HG03039 (cell line): Measurements from ENCODE around the gene DNAJC1.
"Not testable (repeated sequence)": the region's sequence is repeated elsewhere in the genome, so short reads cannot be mapped to it uniquely, and the experiment has no call there.

ENCODE experiments used
- ATAC-seq: cut with Tn5 transposase; IDR thresholded peaks from one replicate; pipeline ENCODE4 v1.9.1; 2021; ENCODE audit warnings: mild to moderate bottlenecking, moderate library complexity; ENCODE audit not compliant: unreplicated experiment

Gene DNAJC1

DNA sequence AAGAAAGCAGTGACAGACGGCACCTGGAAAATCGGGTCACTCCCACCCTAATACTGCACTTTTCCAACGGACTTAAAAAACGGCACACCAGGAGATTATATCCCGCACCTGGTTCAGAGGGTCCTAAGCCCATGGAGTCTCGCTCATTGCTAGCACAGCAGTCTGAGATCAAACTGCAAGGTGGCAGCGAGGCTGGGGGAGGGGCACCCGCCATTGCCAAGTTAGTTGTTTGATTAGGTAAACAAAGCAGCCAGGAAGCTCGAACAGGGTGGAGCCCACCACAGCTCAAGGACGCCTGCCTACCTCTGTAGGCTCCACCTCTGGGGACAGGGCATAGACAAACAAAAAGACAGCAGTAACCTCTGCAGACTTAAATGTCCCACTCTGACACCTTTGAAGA lies 169.0 kb downstream of the DNAJC1 start:
- not testable (repeated sequence) for ATAC-seq

- ATAC-seq, result no peak
Measured at GRCh38 chr10:21832821-21833130, 170.8 kb downstream of the DNAJC1 start.

GRCh38 chr10:21831986-21832820 lies 171.3 kb downstream of the DNAJC1 start:
- ATAC-seq, result no peak

GRCh38 chr10:21830037-21830436 lies 173.5 kb downstream of the DNAJC1 start:
- no peak for ATAC-seq

- ATAC-seq, result no peak
Measured at GRCh38 chr10:21827308-21827707, 176.2 kb downstream of the DNAJC1 start.

DNA sequence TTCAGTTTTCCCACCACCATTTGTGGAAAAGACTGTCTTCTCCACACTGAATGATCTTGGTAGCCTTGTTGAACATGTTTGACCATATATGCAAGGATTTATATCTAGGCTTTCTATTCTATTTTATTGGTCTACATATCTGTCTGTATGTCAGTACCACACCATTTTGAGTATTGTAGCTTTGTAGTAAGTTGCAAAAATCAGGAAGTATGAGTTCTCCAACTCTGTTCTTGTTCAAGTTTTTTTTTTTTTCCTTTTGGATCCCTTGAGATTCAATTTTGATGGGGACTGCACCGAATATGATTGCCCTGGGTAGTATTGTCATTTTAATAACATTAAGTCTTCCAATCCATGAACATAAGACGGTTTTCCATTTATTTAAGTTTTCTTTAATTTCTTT lies 176.8 kb downstream of the DNAJC1 start:
- ATAC-seq, result no peak

- no peak for ATAC-seq
Measured at GRCh38 chr10:21825345-21825744, 178.2 kb downstream of the DNAJC1 start.

GRCh38 chr10:21824409-21824808 lies 179.1 kb downstream of the DNAJC1 start:
- no peak for ATAC-seq

DNA sequence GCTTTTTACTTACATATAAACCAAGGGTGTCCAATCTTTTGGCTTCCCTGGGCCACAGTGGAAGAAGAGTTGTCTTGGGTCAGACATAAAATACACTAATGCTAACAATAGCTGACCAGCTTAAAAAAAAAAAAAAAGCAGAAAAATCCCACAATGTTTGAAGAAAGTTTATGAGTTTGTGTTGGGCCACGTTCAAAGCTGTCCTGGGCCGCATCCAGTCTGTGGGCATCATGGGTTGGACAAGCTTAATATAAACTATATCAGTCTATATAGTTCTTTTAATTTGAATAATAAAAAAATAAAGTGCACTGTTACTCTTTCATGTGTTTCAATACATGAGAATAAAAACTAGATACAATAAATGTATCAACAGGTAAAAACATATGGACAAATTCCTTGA lies 179.9 kb downstream of the DNAJC1 start:
- no peak for ATAC-seq

DNA sequence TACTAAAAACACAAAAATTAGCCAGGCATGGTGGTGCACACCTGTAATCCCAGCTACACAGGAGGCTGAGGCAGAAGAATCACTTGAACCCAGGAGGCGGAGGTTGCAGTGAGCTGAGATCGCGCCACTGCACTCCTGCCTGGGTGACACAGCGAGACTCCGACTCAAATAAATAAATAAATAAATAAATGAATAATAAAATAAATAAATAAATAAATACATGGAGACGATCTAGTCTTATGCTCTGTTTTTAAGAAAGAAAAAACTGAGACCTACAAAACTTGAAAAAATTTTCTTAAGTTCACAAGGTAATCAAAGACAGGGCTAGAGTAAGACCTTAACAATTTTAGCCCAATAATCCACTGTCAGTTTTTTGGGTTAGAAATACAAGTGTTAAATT lies 181.3 kb downstream of the DNAJC1 start:
- ATAC-seq, result not testable (repeated sequence)

DNA sequence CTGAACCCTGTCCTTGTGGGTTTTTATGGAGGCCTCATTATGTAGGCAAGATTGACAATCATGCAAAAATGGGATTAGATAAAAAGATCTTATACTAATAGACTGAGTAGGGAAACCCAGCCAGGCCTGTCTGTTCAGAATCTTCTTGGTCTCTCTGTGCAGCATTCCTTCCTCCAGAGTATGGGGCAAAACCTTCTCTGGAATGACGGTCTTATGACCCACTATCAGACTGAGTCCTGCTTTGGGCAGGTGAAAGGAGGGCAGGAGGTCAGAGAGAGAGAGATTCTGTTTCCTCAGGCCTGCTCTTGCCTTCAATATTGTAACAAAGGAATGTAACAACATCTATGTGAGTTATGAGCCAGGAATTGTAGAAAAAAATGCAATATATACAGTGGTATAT lies 182.6 kb downstream of the DNAJC1 start:
- ATAC-seq, result no peak

GRCh38 chr10:21818416-21818815 lies 185.1 kb downstream of the DNAJC1 start:
- ATAC-seq, result not testable (repeated sequence)

GRCh38 chr10:21814866-21815265 lies 188.7 kb downstream of the DNAJC1 start:
- no peak for ATAC-seq

GRCh38 chr10:21813946-21814345 lies 189.6 kb downstream of the DNAJC1 start:
- no peak for ATAC-seq

DNA sequence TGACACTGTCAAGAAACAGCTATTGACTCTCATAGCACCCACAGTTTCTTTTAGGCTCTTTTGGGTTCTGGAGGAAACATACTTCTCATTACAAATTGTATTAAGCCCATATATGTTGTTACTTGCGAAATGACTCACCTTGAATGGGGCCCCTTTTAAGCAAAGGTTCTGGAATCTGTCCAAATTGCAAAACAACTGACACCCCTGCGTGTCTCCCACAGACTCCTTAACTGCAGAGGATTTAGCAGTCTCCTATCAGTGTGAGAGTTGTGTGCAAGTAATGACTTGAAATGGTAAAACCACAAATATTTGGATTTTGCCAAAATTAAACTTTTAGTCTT lies 192.3 kb downstream of the DNAJC1 start:
- no peak for ATAC-seq

DNA sequence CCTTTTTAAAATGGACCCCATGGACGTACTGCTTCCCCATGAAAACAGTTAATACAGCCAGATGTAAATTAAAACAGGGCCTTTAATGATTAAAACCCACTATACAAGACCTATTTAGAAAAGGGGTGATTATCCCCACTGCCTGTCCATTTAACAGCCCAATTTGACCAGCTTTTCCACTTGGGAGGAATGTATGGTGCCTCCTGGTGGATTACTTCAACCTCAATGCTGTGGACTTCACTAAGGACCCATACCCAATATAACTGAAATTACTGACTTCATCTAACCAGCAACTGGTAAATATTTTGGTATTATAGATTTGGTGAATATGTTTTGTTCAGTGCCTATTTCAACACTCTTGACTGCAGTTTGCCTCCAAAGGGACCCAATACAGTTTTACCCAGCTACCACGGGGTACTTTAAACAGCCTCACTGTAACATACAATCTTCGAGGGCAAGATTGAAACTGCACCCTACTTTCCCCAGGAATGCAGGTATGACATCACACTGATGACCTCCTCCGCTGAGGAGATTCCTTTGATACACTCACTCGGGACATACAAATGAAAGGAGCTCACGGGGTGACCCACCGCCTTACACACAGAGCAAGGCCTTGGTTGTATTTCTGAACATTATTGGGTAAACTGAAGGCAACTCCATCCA lies 192.8 kb downstream of the DNAJC1 start:
- no peak for ATAC-seq

DNA sequence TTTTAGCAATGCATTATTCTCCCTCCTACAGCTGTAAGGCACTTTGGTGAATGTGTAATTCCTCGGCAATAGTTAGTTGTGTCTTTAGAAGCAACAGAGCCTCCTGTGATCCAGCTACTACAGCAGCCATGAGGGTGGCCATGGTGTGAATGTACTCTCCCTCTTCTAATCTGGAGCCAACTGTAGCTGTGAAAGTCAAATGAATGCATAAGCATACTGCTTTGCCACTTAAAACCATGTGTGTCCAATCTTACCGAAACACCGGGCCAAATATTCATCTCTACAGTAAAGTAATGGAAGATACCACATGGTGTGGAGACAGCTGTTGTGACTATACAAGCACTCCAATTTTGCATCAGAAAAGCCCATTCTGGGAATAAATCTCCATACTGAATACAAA lies 195.0 kb downstream of the DNAJC1 start:
- ATAC-seq, result no peak

DNA sequence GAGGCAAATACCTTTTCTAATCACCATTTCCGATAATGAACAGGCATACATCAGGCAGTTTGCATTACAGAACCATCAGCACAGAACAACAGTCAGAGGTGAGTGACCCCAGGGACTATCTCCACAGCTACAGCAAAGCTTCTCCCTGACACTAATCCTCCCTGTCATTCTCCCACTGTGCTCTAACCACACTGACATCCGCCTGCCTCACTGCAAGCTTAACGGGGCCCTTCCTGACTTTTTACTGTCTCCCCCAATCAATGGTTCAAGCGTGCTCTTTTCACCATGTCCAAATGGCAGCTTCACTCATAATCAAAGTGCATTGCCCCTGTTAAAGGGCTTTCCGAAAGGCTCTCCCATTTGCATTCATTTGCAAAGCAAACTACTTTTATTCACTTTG lies 196.3 kb downstream of the DNAJC1 start:
- ATAC-seq, result no peak

GRCh38 chr10:21803374-21803773 lies 200.2 kb downstream of the DNAJC1 start:
- no peak for ATAC-seq

GRCh38 chr10:21801609-21802008 lies 201.9 kb downstream of the DNAJC1 start:
- ATAC-seq, result no peak

- no peak for ATAC-seq
Measured at GRCh38 chr10:21797984-21798765, 205.4 kb downstream of the DNAJC1 start.

GRCh38 chr10:21797533-21797932 lies 206.0 kb downstream of the DNAJC1 start:
- ATAC-seq, result no peak
